ENCODE data around the gene PAQR7.

PAQR7 gene

GRCh38 chr1:25816112-25816718, 59.3 kb downstream of the PAQR7 start:
- DNase-seq (ENCODE audit: low read depth): no peak

DNA sequence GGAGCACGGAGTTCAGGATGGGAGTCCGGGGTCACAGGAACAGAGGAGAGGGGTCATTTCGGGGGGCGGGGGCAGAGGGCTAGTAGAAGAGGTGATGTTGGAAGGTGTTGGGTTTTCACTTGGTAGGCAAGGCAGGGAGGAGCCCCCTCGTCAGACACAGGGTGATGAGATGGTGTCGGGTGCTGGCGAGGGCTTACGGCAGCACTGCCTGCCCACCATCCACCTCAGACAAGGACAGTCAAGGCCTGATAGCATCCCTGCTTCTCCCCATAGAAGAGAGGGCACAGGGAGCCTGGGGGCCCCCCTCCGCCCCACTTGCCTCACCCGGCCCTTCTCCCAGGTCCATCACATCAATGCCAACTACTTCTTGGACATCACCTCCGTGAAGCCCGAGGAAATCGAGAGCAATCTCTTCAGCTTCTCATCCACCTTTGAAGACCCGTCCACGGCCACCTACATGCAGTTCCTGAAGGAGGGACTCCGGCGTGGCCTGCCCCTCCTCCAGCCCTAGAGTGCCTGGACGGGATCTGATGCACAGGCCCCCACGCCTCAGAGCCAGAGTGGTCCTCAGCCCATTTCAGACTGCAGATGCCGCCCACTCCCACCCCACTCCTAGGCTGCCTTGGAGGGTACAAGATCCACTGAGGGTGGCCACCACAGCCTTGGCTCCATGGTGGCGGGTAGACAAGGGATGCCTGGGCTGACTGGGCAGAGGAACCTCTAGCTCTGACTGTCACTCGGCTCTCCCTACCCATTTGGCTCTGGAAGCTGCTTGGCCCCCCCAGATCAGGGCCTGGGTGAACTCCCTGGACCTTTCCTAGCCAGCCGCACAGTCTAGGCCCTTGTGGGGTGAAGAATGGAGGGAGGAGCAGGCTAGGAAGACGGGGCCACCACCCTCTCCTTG, 60.0 kb downstream of the PAQR7 start:
- no peak for DNase-seq (ENCODE audit: low read depth)

DNA sequence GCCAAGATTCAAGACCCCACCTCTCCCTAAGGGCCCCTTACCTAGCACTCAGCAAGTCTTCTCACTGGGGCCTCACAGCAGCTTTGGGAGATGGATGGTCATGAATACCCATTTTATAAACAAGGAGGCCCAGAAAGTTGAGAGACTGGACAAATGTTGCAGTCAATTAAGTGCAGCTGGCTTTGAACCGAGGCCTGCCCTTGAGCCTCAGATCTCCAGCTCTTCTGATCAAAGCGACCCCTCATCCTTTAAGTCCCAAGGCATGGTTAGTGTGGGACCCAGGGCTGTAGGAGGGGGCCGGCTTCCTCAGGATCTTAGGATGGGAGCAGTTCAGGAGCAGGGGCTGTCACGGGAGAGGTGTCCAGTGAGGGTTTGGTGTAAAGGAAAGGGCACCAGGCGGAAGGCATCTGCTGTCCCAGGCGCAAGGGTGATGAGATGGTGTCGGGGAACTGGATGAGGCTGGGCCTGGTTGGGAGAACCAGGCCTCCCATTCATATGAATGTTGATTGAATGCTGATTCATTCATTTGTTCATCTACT, 60.9 kb downstream of the PAQR7 start:
- no peak for DNase-seq (ENCODE audit: low read depth)

DNA sequence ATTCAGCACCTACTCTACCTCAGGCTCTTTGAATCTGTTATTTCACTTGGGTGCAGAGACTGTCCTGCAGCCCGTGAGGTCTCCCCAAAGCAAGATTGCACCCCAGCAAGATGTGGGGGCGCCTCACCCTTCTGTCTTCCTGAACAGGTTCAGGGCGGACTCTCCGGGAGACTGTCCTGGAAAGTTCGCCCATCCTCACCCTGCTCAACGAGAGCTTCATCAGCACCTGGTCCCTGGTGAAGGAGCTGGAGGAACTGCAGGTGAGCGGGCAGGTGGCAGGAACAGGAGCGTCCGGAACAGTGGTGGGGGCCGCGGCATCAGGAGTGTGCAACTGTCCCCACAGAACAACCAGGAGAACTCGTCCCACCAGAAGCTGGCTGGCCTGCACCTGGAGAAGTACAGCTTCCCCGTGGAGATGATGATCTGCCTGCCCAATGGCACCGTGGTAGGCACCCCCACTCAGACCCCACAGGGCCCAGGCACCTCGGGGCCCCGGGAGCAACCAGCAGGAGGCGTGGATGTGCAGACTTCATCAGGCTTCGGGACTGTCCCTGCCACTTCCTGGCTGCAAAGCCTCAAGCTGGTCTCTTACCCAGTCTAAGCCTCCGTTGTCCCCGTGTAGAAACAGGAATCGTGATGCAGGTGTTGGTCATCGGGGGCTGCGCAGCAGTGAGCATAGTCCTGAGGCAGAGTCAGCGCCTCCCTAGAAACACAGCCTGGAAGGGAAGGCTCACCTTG, 61.6 kb downstream of the PAQR7 start:
- no peak for DNase-seq (ENCODE audit: low read depth)

DNA sequence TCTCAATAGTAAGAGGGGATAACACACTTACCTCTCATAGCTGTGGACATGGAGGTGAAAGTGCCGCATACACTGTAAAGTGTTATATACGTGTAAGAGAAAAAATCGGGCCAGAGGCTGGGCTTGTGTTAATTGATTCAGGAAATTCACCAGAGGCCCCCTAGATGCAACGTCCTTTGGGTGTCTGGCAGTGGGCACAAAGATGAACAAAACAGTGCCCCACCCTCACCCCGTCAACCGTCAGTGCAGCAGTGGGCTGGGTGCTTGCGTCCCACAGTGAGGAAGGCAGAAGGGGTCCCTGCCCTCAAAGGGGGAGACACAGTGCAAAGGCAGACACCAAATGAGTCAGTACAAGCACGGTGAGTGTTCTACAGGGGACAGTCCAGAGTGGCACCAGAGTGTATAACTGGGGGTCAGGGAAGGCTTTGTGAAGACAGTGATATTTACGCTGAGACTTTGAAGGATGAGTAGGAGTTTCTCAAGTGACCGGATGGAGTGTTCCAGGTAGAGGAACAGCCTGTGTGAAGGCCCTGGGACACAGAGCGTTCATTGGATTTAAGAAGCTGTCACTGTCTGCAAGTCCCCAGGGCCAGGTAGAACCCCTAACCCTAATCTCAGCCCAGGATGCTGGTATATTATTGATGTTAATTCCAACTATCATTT, 62.3 kb downstream of the PAQR7 start:
- no peak for DNase-seq (ENCODE audit: low read depth)

All from T follicular helper cell (primary cell).